SHP77 treated with DMSO at 0.1 percent for 48 hours (cell line): ENCODE measurements around the gene LAMA1.

Source experiments
- DNase-seq: peaks from one replicate; lab custom pipeline; 2025; lab: John Stamatoyannopoulos, UW

LAMA1 gene

GRCh38 chr18:7105268-7105667, 12.3 kb downstream of the LAMA1 start:
- no peak for DNase-seq

GRCh38 chr18:7104649-7105048, 12.9 kb downstream of the LAMA1 start:
- DNase-seq: no peak

- no peak for DNase-seq
Measured at GRCh38 chr18:7102131-7102530, 15.5 kb downstream of the LAMA1 start.

GRCh38 chr18:7096838-7097237, 20.8 kb downstream of the LAMA1 start:
- DNase-seq: no peak

GRCh38 chr18:7094427-7094826, 23.2 kb downstream of the LAMA1 start:
- DNase-seq: no peak

GRCh38 chr18:7090771-7091170, 26.8 kb downstream of the LAMA1 start:
- DNase-seq: no peak

- DNase-seq: no peak
Measured at GRCh38 chr18:7089369-7089768, 28.2 kb downstream of the LAMA1 start.

GRCh38 chr18:7084080-7085065, 33.2 kb downstream of the LAMA1 start:
- no peak for DNase-seq

- DNase-seq: no peak
Measured at GRCh38 chr18:7082671-7083070, 34.9 kb downstream of the LAMA1 start.

DNA sequence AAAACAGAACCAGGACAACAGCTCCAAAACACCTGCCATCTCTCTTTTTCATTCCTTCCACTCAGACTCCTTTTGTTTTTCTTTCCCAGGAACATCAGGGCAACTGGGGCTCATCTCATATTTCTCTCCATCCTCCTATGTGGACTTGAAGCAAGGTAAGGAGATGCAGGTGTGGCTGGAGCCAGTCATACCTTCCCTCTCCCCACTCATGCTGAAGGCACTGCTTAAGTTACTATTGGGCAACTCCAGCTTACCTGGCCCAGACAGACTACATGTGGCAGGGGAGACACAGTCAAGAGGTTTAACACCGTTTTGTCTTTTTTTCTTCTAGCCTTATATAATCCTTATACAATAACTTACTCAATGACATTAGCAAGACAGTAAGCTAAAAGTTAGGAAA, 38.4 kb downstream of the LAMA1 start:
- DNase-seq: no peak

DNA sequence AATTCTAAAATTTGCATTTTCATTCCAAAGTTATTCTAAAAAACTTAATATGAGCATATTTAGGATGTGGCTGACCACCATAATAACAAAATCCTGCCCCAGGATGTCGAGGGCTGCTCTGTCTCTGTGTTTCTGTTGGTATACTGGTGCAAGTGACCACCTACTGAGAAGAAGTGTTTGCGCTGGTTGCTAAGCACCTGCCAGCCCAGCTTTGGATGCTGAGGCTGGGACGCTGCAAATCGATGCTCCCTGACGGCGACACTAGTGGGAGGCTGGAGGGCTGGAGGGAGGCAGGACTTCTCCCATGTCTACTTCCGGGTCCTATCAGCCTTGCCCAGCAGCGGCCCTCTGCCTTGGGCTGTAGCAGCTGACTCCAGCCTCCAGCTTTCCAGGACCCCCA, 45.0 kb downstream of the LAMA1 start:
- DNase-seq: no peak

DNA sequence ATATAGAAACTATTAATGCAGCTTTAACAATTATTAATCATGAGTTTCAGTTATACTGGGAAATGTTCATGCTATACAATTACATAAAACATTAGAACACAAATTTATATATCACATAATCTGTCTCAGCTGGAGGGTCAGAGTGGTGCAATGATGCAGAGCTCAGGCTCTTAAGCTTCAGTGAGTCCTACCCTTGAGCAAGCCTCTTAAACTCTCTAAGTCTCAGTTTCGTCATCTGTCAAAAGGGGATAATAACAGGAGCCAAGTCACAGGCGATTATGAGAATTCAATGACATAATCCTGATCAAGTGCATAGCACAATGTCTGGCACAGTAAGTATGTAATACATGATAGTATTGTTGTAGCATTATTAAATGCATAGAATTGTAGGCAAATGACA, 46.0 kb downstream of the LAMA1 start:
- DNase-seq: no peak

DNA sequence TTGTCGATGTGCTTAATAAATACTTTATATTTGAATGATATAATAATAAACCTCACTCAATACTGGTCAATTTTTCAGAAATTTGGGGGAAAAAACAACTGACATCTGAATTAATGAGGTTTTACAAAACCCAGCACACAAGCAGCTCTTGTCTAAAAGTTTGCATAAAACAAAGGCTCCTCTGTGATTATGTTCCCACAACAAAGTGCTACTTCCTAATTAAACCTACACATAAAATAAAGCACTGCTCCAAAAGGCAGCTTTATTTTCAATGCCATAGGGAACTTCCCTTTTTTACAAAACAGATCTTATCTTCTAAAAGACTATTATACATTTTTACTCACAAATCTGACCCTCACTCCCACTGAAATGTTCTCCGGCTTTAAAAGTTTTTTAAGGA, 47.1 kb downstream of the LAMA1 start:
- no peak for DNase-seq

DNA sequence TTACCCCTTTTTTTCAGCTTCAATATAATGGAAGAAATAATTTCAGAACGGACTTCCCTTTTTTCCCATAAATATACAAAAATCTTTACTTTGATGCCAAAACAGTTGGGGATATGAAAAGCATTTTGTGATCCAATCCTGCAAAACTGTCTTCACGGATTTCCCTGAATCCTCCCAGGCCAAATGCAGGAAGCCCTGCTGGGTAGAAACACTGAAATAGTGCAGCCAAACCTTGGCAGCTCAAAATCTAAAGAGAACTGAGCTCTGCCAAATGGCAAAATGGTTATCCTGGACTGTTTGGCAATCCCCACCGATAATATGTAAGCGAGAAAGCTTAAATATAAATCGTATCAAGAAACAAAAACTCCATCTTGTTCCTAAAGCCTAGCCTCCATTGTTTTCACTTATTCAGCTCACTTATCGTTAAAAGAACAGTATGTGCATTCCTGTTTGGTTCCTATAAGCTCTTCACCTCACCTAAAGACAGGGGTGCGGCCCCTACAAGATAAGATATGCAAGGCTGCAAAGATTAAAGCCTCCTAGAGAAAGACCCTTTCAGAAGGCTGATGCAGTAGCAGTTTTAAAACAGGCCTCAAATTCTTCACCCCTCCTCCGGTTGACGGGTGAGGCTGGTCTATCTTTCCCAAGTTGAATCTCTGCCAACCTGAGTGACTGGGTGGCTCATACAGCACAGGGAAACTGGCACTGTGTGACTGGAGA, 48.6 kb downstream of the LAMA1 start:
- no peak for DNase-seq

DNA sequence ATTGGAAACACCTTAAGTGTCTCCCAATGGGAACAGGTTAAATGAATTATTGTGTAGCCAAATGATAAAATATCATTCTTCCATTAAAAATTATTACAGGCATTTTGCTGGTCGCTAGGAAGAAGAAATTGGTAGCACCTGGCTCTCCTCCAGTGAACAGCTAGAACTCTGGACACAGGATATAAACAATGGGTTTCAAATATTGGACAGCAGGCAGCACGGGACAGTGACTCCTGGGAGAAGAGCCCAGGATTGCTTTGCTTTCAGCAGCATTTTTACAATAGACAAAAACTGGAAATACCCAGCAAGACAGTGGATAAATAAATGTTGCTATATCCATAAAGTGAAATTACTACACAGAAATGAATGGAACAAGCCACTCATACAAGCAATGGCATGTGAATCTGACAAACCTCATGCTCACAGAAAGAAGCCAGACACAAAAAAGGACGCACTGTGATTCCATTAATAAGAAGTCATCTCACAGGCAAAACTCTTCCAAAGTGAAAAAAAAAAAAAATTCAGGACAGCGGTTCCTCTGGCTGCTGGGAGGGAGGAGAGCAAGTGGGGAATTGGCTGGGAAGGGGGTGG, 50.5 kb downstream of the LAMA1 start:
- no peak for DNase-seq

GRCh38 chr18:7065736-7066135, 51.9 kb downstream of the LAMA1 start:
- no peak for DNase-seq

DNA sequence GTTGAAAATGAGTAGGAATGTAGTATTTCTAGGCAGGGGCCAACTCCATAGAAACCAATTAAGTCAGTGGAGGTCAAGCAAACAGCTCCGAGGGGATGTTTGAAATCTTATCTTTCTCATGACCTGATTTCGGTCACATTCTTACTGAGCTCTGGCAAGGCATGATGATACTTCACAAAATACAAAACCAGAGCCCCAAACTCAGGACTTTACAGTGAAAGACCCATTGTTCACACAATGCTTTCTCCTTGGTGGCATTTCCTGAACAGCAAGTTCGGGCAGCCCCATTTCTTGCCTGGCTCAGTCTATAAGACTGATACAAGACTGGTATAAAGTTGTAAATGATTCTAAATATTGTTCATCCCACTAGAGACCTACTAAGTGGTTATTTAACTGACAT, 53.3 kb downstream of the LAMA1 start:
- no peak for DNase-seq

DNA sequence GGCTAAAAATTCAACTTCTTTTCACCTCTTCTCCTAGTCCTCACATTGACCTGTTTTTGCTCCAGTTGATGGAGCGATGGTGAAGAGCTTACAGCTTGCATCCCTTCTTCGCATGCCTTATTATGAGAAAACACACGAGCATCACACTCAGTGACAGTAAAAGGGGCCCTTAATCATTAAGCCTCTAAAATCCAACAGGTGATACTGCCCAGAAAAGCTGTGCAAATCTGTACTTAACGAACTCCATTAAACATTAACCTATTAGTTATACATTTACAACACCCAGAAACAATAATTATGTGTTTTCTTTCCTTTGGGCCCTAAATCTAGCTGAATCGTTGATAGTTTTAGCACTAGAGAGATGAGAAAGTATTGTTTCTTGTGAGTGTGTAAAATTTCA, 54.8 kb downstream of the LAMA1 start:
- DNase-seq: no peak

- DNase-seq: no peak
Measured at GRCh38 chr18:7062236-7062635, 55.4 kb downstream of the LAMA1 start.

GRCh38 chr18:7059276-7059675, 58.3 kb downstream of the LAMA1 start:
- no peak for DNase-seq

DNA sequence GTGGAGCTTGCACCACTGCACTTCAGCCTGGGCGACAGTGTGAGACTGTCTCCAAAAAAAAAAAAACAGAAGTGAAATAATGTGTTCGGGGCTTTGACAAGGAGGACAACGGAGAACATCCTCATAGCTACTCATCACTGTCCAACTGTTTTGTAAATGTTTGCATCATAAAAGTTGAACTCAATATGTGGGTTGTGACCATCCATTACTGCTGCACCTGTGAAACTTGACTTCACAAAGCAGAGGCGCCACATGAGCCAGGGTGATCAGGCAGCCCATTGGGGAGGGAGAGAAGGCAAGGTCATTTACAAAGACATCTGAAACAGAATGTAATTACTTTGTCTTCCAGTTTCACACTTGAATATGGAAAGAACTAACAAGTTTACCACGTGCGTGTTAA, 61.6 kb downstream of the LAMA1 start:
- no peak for DNase-seq

DNA sequence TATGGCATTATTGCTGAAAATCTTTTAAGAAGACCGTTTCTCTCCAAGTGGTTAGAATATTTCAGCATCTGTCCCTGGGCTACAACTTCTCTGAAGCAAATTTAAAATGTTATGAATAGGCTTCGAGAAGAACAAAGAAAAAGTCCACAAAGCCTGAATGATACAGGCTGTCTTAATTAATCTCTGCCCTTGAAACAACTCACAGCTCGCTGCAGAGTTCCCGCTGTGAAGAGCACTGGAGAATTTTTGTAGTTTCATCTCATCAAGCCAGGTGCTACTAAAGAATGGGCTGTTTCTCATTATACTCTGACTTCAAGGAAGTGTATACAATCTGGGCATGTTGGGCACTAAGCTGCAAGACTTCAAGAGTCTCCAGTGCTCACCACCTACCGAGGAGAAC, 67.6 kb downstream of the LAMA1 start:
- DNase-seq: no peak

GRCh38 chr18:7048081-7048480, 69.5 kb downstream of the LAMA1 start:
- DNase-seq: no peak
